C4-2B (cell line): ENCODE measurements around the gene IRF8.

ENCODE experiments used
- H3K27ac ChIP-seq: fragments of 450-650 bp; 2 replicates; pipeline ENCODE4 v1.5.1; 2017
- CTCF ChIP-seq: fragments of 450-650 bp; conservative IDR thresholded peaks from 2 replicates; pipeline ENCODE4 v1.5.1; 2017; ENCODE audit warnings: mild to moderate bottlenecking
- ZFX ChIP-seq: fragments of 450-650 bp; IDR thresholded peaks from 2 replicates; pipeline ENCODE4 v1.6.1; 2017

The IRF8 gene

GRCh38 chr16:85956426-85956825 is 57.5 kb downstream of the IRF8 start:
- TF ChIP-seq ZFX (no peak), CTCF (no peak)
- H3K27ac ChIP-seq: no peak overlapping the region

GRCh38 chr16:85958731-85959130 is 59.8 kb downstream of the IRF8 start:
- no peak for TF ChIP-seq CTCF
- TF ChIP-seq ZFX: no peak

GRCh38 chr16:85959686-85960085 is 60.7 kb downstream of the IRF8 start:
- TF ChIP-seq ZFX (no peak), CTCF (no peak)
- H3K27ac ChIP-seq: no peak overlapping the region

More at GRCh38 chr16:85958731-85959130, 59.8 kb downstream of the IRF8 start:
- H3K27ac ChIP-seq: no peak overlapping the region

GRCh38 chr16:85960486-85961046 is 61.6 kb downstream of the IRF8 start:
- TF ChIP-seq ZFX: no peak
- TF ChIP-seq CTCF: no peak
- H3K27ac ChIP-seq: no peak overlapping the region

- TF ChIP-seq ZFX (no peak), CTCF (no peak)
- H3K27ac ChIP-seq: no peak overlapping the region
Measured at GRCh38 chr16:85961988-85962915, 63.3 kb downstream of the IRF8 start.

GRCh38 chr16:85963753-85964285 is 64.9 kb downstream of the IRF8 start:
- no peak for TF ChIP-seq ZFX
- no peak for TF ChIP-seq CTCF
- H3K27ac ChIP-seq: no peak overlapping the region

- TF ChIP-seq CTCF (no peak), ZFX (no peak)
- H3K27ac ChIP-seq: no peak overlapping the region
Measured at GRCh38 chr16:85965125-85965524, 66.2 kb downstream of the IRF8 start.
